IMR-90 (cell line): ENCODE data around the gene GNG2. TPM values are rescaled to one million over a fixed set of nuclear protein-coding genes. Genes with fewer than 3 reads are reported as not detected.
A peak's percentile ranks its signal among the peaks of the same experiment; 100 is the strongest.

Source experiments
- ATAC-seq: fragments of 200-7000 bp; cut with Tn5 transposase; 2 replicates; pipeline ENCODE4 v1.9.1; 2020; ENCODE audit warnings: low read depth, mild to moderate bottlenecking, moderate library complexity
- BruUV-seq: library from RNA; stranded (reverse); fragments of 400-500 nt; replicated peaks from 2 replicates; lab custom pipeline; 2021; lab: Mats Ljungman, UMichigan
- CTCF ChIA-PET: fragments of 300-600 bp; formaldehyde crosslinking; extraction: SDS; loops from one replicate; lab custom pipeline; 2021; ENCODE audit warnings: antibody characterized with exemption; lab: Yijun Ruan, JAX
- POLR2A ChIA-PET: fragments of 300-600 bp; sonication (Branson Sonifier 250); formaldehyde crosslinking; loops from one replicate; lab custom pipeline; 2022; ENCODE audit warnings: antibody characterized with exemption; ENCODE audit not compliant: unreplicated experiment; lab: Charles Lee
- DNase-seq: peaks from one replicate; pipeline ENCODE4 v3.0.0; 2013
- H2AFZ ChIP-seq: replicated peaks from 2 replicates; pipeline ENCODE3; 2013; ENCODE audit warnings: low read length, mild to moderate bottlenecking; ENCODE audit not compliant: poor library complexity
- H2AK5ac ChIP-seq: 2 replicates; pipeline ENCODE4 v1.6.1; 2013; ENCODE audit warnings: low read depth, low read length, inconsistent platforms
- H2AK9ac ChIP-seq: replicated peaks from 2 replicates; pipeline ENCODE3; 2013; ENCODE audit warnings: mild to moderate bottlenecking, low read depth, low read length, moderate library complexity; ENCODE audit not compliant: poor library complexity
- H2BK120ac ChIP-seq: 2 replicates; pipeline ENCODE4 v1.6.1; 2013; ENCODE audit warnings: low read depth, low read length, inconsistent platforms
- H2BK15ac ChIP-seq: 3 replicates; pipeline ENCODE4 v1.6.1; 2013; ENCODE audit warnings: low read depth, low read length, inconsistent platforms
- H2BK20ac ChIP-seq: 2 replicates; pipeline ENCODE4 v1.6.1; 2013; ENCODE audit warnings: low read depth, mild to moderate bottlenecking, inconsistent platforms, low read length, moderate library complexity
- H2BK5ac ChIP-seq: 2 replicates; pipeline ENCODE4 v1.6.1; 2013; ENCODE audit warnings: mild to moderate bottlenecking, low read depth, low read length, inconsistent platforms; ENCODE audit not compliant: poor library complexity, severe bottlenecking
- H3K14ac ChIP-seq: replicated peaks from 2 replicates; pipeline ENCODE4 v1.6.1; 2013; ENCODE audit warnings: low read depth, low read length, inconsistent platforms
- H3K18ac ChIP-seq: 2 replicates; pipeline ENCODE4 v1.6.1; 2013; ENCODE audit warnings: low read depth, low read length, control low read depth
- H3K23ac ChIP-seq: 2 replicates; pipeline ENCODE4 v1.6.1; 2013; ENCODE audit warnings: low read depth, low read length, inconsistent platforms
- H3K27ac ChIP-seq: 2 replicates; pipeline ENCODE4 v1.5.1; 2013; ENCODE audit warnings: mild to moderate bottlenecking, control low read depth, low read length; ENCODE audit not compliant: insufficient read depth
- H3K27me3 ChIP-seq: 2 replicates; pipeline ENCODE4 v1.6.1; 2013; ENCODE audit warnings: low read length; ENCODE audit not compliant: control insufficient read depth, insufficient read depth
- H3K36me3 ChIP-seq: 2 replicates; pipeline ENCODE4 v1.6.1; 2013; ENCODE audit warnings: low read length, mixed read lengths; ENCODE audit not compliant: control insufficient read depth, insufficient read depth
- H3K4ac ChIP-seq: 2 replicates; pipeline ENCODE4 v1.6.1; 2013; ENCODE audit warnings: low read depth, low read length, inconsistent platforms
- H3K4me1 ChIP-seq: 2 replicates; pipeline ENCODE4 v1.6.1; 2013; ENCODE audit warnings: low read length, mixed read lengths; ENCODE audit not compliant: control insufficient read depth, insufficient read depth
- H3K4me2 ChIP-seq: 2 replicates; pipeline ENCODE4 v1.6.1; 2013; ENCODE audit warnings: low read depth, mild to moderate bottlenecking, control low read depth, low read length, moderate library complexity
- H3K4me3 ChIP-seq: 2 replicates; pipeline ENCODE4 v1.5.1; 2013; ENCODE audit warnings: low read depth, mild to moderate bottlenecking, control low read depth, low read length, moderate library complexity; ENCODE audit not compliant: insufficient read depth
- H3K56ac ChIP-seq: 2 replicates; pipeline ENCODE4 v1.6.1; 2013; ENCODE audit warnings: low read length, inconsistent platforms; ENCODE audit not compliant: insufficient read depth; ENCODE audit errors: extremely low read depth
- H3K79me1 ChIP-seq, 2 experiments: 2 replicates each; pipeline ENCODE4 v1.6.1; 2013; ENCODE audit warnings: low read length in 2 of 2, inconsistent platforms in 1 of 2, low read depth in 1 of 2
- H3K9ac ChIP-seq: 2 replicates; pipeline ENCODE4 v1.6.1; 2013; ENCODE audit warnings: low read depth, low read length, control low read depth
- H3K9me1 ChIP-seq: 2 replicates; pipeline ENCODE4 v1.6.1; 2013; ENCODE audit warnings: low read length, inconsistent platforms; ENCODE audit not compliant: insufficient read depth
- H3K9me3 ChIP-seq: 2 replicates; pipeline ENCODE4 v1.6.1; 2013; ENCODE audit warnings: low read length; ENCODE audit not compliant: control insufficient read depth, insufficient read depth
- H4K20me1 ChIP-seq: 2 replicates; pipeline ENCODE4 v1.6.1; 2013; ENCODE audit warnings: low read length, inconsistent platforms; ENCODE audit not compliant: insufficient read depth
- H4K5ac ChIP-seq: 2 replicates; pipeline ENCODE4 v1.6.1; 2013; ENCODE audit warnings: mild to moderate bottlenecking, low read depth, low read length, control low read depth
- H4K8ac ChIP-seq, 2 experiments: 2 replicates each; pipeline ENCODE4 v1.6.1; 2013; ENCODE audit warnings: low read depth in 2 of 2, low read length in 2 of 2, control low read depth in 1 of 2, inconsistent platforms in 1 of 2
- H4K91ac ChIP-seq: 2 replicates; pipeline ENCODE4 v1.6.1; 2013; ENCODE audit warnings: low read depth, low read length, inconsistent platforms; ENCODE audit not compliant: insufficient read depth
- FOS ChIP-seq: fragments of 150-350 bp; IDR thresholded peaks from 2 replicates; pipeline ENCODE4 v1.6.1; 2016; ENCODE audit warnings: low read depth, low read length
- MAFK ChIP-seq: IDR thresholded peaks from 2 replicates; pipeline ENCODE4 v1.6.1; 2012; ENCODE audit warnings: low read depth, low read length, improper control_type of control experiment
- dilution Hi-C: fragments of 300-500 bp; cut with HindIII; formaldehyde crosslinking; loops from one replicate; pipeline ENCODE4 v1.14.3; 2018; ENCODE audit warnings: low sequenced_read_pairs; ENCODE audit not compliant: unreplicated experiment
- in situ Hi-C: fragments of 300-500 bp; cut with MboI; formaldehyde crosslinking; loops from 3 replicates; pipeline ENCODE4 v1.14.3; 2019; ENCODE audit warnings: low sequenced_read_pairs, inconsistent platforms, mixed read lengths
- intact Hi-C: fragments of 100-400 bp; cut with micrococcal nuclease; formaldehyde crosslinking; loops from 2 replicates; pipeline ENCODE4 v1.10.0; 2022
- polyA plus RNA-seq, 3 experiments: library from polyadenylated mRNA; depleted of rRNA; stranded (reverse); fragments of >200 nt; gene quantifications; 2 replicates each; pipeline ENCODE4 v1.2.3, GENCODE V29; 2012; ENCODE audit warnings: low replicate concordance in 1 of 3
- total RNA-seq: library from RNA; depleted of rRNA; stranded (reverse); fragments of >200 nt; gene quantifications from 2 replicates; pipeline ENCODE4 v1.2.3, GENCODE V29; 2012

The GNG2 gene
- total and polyA plus RNA-seq, 2 of the 4 experiments (the other 2 are of a cell fraction), result 13.1 to 14.6 TPM

DNA sequence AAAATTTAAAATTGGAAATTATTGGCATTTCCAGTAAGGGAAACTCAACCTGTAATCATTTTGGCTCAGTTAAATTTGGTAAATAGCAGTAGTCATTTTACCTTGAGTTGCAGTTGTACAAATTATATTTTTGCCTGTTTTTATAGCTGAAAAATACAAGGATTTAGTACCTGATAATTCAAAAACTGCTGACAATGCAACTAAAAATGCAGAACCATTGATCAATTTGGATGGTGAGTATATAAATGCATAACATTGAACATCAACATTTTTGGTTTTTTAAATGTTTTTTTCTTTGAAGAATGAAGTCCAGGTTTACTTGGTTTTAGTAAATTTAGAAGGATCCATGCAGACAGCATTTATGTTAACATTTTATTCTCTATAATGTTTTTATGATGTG, 137.9 kb downstream of the GNG2 start:
- Histone ChIP-seq H3K9me3 (no peaks in the 10 kb centered on the region), H2AFZ (no peak overlapping the region), H3K4me3 (no peak overlapping the region), H3K18ac (no peak overlapping the region), H3K27me3 (no peaks in the 10 kb centered on the region), H2BK15ac (no peak overlapping the region), H4K91ac (no peak overlapping the region), H2AK5ac (no peak overlapping the region), H3K9me1 (peaks cover 5% of the 10 kb centered on the region), H4K8ac (no peak overlapping the region), H2BK120ac (no peak overlapping the region), H3K4ac (no peak overlapping the region), H2BK20ac (no peak overlapping the region), H3K23ac (no peak overlapping the region), H3K27ac (no peak overlapping the region), H2BK5ac (no peak overlapping the region), H3K36me3 (peaks cover 12% of the 10 kb centered on the region), H3K56ac (no peak overlapping the region), H3K79me1 (peaks cover 14 to 30% of the 10 kb centered on the region in 2 experiments), H3K14ac (no peak overlapping the region), H4K20me1 (no peaks in the 10 kb centered on the region), H3K9ac (no peak overlapping the region), H2AK9ac (no peak overlapping the region), H3K4me1 (no peaks in the 10 kb centered on the region), H3K4me2 (no peak overlapping the region), H4K5ac (no peak overlapping the region)
- dilution Hi-C loops, result no loop called here
- BruUV-seq, result no TSS peak
- ATAC-seq (no peak), DNase-seq (no peak)
- ChIA-PET POLR2A (no interaction called here), CTCF (no interaction called here)
- in situ Hi-C loops, result loop anchor here (5.0 kb wide), 1 partner anchor 134 kb away; no protein-coding TSS in a partner anchor
- intact Hi-C loops, result loop anchor here (10.0 kb wide), 1 partner anchor 456 kb away; no protein-coding TSS in a partner anchor
- TF ChIP-seq MAFK, result peak; percentile 98
- TF ChIP-seq FOS, result no peak
